ENCODE data around the gene AMOTL2.

The AMOTL2 gene

DNA sequence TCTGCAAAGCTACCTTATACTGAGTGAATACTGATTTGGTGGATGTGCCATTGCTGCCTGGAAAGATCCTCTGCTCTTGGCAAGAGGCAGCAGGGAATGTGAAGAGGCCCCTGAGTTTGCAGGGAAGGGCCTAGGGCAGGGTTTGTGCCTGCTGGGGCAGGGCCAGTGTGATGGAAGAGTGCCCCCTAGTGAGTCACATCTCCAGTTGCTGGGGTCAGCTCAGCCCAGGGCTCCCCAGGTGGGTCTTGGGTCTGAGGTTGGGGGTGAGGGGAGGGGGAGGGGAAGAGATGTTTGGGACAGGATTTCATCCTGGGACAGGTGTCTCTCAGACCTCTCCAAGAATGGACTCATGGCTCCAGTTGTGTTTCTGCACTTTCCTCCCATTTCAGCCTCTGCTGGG lies 4.1 kb upstream of the AMOTL2 start:
- no peak for DNase-seq

DNA sequence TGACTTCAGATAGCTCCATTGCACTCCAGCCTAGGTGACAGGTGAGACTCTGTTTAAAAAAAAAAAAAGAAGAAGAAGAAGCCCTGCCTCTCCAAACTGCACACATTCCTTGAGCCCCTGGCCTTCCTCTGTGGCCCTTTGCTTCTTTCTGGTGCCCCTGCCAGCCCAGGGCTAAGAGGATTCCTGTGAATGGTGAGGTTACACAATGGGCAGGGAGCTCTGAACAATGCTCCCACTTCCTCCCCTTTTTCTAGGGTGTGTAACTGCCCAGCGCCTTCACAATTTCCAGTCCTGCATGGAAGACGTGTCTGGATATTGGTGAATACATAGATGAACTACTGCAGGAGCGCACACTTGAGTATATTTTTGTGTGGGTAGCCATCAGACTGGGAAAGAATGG lies 3.6 kb upstream of the AMOTL2 start:
- no peak for DNase-seq

DNA sequence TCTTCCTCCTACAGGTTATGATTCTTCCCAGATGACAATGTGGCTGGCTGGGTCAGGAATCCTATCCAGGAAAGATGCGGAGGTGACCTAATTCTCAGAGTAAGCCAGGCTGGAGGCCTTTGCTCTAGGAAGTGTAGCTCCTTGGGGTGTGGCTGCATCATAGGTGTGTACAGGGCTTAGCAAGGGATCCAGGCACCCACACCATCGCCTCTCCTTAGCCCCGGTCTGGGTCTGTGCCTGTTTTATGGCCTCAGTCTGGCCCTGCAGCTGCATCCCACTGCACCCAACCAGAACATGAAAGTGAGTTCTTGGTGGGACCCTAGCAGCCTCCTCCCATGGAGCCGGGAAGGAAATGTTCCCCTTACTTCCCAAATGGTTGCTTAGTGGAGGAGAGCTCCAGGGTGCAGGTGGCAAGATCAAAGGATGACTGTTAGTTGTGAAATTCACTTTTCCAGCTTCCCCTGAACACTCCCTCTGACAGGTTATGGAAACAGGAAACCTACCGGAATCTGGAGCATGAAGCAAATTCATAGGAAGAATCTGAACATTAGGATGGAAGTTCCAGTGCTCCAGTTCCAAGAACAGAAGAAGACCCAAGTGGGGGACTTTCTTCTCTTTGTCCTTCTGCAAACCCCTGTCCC lies 2.7 kb upstream of the AMOTL2 start:
- DNase-seq, result no peak

DNA sequence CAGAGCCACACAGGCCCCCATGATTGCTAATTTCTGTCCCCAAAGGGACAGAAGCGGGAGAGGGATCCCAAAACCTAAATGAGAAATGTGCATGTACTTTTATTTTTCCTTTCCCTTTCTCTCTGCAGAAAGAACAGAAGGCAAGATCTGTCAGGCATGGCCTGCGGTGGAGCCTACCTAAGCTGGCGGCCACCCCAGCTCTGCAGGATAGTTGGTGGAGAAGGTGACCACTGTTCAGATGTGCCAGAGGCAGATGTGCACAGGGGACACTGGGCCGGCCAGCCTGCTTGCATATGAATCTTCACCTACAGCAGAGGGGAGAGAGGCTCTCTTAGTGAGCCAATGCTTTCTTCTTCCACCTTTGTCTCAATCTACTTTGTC lies 2.1 kb upstream of the AMOTL2 start:
- DNase-seq, result no peak

DNA sequence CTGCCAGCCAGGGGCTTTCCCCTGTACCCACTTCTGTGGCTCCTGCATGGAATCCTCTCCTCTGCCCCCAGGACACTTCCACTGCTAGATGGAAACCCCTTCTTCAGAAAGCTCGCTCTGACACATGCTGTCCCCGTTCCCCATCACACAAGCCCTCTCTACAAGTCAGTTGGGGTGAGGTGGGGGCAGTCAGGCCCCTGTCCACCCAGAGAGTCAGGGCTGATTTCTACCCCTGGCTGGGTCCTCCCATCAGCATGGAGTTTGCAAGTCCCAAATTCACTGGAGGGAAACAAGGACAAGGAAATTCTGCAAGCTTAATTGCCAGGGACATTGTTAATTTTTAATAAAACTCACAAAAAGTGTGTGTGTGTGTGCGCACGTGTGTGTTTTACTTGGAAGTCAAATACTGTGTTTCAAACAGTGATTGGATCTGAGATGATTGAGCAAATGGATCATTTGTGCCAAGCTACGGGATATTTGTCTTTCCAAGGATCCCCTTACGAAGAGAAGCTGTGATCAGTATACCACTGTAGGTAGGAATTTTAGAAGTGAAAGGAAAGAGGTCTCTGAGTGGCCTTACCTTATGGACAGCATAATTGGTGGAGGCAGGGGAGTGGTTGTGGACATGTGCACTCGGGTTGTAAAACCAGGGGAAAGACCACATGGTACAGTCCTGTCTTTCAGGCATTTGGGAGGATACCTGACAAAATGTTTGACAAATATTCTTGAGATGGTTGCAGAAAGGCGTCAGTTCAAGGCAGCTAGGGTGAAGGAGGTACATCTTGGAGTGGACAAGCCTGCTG lies 1.5 kb upstream of the AMOTL2 start:
- no peak for DNase-seq

DNA sequence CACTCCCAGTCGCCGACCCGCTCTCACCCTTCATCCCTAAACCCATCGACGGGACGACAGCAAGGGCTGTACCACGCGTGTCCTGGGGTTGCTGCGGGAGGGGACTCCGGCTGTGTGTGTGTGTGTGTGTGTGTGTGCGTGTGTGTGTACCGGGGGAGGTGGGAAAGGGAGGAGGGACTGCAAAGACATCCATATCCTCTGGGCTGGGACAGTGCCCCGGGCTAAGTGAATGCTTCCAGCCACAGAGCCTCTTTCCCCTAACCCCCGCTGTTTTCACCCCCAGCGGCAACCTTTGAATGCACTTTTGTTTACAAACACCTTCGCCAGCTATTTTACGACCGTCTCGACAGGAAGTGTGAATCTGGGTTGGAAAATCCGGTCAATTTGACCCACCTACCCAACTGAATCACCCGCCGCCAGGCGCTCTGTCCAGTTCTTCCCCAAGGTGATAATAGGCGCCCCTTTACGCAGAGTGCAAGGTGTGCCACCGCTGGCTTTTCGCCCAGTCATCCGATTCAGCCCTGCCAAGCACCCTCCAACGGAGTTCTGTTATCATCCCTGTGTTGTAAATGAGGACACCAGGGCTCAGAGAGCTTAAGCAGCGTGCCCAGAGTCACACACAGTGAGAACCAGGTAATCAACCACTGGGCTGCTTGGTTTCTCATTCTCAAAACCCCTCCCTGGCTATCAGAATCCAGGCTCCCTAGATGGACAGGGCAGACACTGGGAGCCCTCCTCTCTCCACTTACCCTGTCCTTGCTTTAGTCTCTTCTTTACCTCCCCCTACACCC lies 739 bp upstream of the AMOTL2 start:
- no peak for DNase-seq

DNA sequence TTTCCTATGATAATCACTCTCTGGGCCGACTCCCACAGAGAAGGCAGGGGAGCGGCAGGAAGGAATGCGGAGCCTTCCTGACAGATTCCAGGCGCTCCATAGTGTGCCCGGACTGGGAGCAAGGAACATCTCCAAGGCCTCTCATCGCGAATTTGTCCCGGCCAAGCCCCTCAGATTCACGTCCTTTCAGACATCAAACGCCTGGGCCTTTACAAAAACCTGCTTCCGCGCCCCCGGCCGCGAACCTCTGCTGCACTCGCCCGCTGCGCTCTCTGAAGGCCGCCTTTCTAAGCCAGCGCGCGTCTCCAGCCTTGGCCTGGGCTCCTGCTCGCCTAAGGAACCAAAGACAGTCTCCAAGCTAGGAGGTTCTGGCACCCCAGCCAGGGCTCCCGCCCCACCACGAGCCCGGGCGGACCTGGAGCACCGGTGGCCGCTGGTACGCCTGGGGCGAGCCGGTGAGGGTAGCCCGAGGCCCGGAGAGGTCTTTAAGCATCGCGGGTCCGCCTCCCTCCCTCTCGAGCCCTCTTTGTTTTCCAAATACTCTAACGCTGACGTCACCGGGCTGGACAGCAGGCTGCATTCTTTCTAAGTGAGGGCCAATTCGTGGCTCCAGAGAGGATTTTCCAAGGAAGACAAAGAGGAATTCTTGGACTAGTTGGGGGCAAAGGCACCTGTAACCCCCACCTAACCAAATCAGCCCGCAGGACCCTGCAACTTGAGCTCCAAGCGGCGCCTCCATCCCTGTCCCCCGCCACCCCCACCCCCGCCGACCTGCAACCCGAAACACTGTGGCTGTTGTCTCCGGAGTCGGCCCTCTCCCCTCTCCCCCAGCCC lies 759 bp downstream of the AMOTL2 start:
- peak; percentile 5 to 63 for DNase-seq

DNA sequence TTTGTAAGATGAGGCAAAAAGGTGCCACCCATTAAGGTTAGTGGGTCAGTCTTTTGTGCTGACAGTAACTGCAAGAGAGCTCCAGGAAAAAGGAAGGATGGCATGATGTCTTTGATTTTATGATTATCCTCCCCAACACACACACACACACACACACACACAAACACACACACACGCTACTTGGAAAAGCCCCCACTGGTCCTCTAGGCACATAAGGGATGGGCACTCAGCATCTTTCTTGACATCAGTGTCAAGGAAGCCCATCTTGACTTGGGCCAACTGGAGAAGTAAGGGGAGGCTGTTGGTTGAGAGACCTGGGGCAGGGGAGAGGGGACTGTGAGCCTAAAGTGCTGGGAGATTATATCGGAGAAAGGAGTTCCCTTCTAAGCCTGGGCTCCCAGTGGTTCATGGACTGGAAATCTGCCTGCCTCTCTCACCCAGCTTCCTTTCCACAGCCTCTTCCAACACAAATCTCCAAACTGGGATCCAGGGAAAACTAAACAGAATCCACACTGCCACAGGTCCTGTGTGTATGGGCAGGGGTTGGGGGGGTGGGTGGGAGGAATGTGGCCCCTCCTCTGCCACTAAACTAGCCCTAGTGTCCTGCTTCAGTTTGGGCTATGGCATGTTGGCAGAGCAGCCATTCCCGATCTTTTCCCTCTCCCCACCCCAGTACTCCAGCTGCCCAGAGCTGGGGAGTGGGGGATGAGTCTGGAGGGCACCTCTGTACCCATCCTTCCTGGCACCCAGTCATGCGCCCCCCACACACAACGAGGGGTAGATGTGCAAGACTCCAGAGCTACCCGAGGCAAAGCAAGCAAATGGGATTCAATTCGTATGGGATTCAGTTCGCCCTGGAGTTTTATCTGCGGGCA lies 1.6 kb downstream of the AMOTL2 start:
- no peak for DNase-seq

DNA sequence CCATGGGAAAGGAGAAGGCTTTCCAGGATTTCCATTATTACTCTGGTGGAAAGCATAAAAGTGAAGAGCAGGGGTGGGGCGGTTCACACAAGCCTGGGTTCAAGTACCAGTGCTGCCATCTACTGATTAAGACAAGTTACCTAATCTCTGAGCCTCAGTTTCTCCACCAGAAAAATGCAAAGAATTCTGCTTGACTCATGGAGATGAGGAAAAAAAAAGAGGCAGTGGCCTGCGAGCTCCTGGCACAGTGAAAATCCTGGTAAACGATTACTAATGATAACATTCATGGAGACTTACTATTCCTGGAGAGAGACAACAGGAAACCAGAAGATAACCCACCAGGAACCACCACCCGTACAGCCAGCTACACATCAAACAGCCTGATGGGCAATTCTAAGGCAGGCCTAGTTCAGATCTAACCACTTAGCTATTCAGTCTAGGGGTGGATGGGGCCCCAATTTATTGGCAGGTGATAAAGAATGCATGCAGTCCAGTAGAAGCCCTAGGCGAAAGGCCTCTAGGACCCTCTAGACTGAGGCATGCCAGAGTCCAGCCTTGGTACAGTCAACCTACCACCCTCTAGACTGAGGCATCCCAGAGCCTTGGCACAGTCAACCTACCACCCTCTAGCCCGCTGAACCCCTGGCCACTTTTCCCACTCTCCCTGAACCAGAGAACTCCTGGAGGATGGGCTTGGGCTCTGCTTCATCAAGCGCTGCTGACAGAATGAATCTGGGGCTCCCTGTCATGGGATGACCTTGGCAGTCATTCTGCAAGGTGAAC lies 2.5 kb downstream of the AMOTL2 start:
- DNase-seq, result no peak

DNA sequence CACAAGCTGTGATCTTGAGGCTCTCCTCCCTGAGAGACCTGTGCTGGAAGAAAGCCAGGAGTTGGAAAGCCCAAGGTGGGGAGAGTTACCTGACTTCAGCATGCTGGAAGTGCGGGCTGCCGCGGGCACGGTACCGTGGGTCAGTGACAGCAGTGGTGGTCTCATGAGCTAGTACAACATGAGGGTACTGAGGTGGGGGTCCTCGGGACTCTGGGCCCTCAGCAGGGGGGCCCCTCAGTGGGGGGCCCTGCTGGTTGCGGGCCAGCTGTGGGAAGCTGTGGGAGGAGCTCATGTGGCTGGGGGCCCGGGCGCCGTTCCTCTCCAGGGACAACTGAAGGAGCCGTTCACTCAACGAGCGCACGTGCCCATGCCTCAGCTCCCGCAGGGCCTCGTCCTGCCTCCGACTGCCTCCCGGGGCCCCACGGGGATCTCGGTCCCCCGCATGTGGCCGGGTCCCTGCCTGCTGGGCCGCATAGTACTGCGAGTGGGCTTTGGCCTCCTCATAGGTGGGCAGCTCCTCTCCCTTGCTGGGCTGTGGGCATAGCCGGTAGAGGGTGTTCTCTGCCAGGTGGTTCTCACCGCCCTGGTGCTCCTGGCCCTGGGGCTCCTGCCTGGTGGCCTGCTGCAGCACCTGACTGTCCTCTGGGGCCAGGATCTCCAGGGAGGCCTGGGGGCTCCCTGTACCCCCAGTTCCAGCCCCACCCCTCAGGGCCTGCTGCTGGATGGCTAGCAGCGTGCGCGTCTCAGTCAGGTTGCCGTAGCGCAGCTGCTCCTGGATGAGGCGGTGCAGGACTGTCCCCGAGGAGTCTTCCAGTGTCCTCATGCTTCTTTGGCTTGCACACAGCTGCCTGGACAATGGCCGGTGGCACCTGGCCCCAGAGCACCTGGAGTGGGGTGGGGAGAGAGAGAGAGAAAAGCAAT lies 3.4 kb downstream of the AMOTL2 start:
- no peak for DNase-seq

DNA sequence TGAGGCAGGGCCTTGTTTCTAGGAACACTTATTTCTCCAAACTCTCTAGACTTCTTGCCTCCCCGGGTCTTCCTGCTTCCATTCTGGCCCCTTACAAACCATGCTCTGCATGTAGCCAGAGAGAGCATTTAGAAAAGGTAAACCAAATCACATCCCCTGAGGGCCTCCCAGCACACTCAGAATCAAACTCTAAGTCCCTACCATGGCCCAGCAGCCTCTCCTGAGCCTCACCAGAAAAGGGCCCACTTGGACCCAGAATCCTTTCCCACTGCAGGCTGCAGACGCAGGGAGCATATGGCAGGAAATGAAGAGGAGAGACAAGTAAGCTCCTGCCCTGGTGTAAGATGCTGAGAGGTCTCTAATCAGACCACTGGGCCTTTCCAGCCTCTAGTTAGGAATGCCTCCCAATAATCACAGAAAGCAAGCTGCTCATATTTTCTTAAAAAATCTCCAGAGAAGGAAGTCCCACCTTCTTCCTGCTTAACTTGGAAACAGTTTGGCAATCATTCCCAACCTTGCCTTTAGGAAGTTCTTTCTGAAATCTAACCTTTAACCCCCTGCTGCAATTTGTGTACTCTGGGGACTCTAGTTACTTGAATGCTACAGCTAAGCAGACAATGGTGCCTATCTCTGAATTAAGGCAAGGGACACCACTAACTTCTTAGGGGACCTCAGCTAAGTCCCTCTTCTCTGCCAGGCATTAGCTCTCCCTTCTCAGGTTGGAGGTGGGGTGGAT lies 4.2 kb downstream of the AMOTL2 start:
- no peak for DNase-seq

DNA sequence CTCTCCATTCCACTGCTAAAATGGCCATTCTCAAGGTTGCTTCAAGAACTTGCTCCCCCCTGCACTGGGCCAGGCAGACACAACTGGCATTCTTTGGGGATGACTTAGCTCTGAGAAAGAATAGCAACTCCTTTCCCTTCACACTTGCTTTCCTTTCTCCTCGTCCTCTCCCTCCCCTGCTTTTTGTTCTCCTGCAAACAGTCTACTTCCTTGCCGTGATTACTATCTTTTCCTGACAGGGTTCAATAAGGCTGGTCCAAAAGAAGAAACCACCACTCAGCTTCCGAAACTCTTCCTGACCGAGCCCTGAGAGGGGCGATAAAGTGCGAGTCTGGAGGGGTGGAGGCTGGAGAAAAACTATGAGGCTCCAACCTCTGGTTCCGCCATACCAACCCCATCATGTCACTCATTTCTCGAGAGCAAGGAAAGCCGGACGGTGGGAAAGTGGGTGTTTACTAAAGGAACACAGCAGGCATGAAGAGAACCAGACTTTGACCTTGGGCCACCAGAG lies 5.0 kb downstream of the AMOTL2 start:
- DNase-seq, result no peak

DNA sequence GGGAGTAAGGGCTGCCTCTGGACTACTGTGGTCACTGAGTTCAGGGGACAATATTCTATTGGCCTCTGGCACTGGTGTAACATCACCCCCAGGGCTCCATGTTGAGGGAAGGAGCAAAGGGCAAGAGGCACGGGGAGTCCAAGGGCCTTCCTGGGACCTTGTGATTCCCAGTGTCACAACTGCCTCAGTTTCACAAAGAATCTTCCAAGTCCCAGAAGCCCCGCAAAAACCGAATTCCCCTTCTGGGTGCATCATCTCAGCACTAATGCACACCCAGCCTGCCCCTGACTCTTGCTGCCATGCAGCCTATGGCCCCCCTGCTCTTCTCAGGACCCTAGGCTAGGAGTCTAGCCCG lies 5.5 kb downstream of the AMOTL2 start:
- DNase-seq, result no peak

DNA sequence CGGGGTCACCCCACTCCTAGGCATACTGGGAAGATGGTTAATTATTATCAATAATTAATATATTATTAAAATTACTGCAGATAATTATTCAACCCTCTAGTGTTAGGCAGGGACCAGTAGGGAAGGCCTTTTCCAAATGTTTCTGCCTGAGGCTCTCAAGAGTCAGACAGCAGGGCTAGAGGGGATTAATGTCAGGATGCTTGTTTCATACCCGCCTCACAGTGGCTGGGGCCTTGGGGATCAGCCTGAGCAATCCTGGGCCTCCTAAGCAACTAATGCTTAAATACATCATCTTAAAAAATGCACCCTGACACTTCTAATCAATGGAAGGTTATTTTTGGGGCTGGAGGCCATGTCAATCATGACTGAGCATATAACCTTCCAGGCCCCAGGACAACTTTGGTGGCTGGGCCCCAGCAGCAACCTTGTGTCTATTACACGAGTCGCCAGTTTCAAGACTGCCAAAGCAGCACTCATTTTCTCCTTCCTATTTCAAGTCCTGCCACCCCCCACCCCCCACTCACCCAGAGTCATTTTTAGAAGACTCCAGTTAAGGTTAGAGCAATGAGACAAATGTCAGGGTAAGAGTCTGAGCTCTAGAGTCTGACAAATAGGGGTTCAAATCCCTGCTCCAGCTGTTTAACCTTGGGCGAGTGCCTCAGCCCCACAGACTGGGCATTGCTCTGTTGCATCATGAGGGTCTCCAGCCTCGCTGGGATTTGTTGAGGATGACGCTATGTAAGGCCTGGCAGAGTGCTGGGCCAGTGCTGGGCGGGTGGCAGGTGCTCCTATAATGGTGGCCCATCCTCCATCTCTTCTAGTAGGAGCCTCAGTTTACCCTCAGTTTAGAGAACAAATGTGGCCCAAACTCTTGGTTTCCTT lies 6.1 kb downstream of the AMOTL2 start:
- DNase-seq, result no peak

DNA sequence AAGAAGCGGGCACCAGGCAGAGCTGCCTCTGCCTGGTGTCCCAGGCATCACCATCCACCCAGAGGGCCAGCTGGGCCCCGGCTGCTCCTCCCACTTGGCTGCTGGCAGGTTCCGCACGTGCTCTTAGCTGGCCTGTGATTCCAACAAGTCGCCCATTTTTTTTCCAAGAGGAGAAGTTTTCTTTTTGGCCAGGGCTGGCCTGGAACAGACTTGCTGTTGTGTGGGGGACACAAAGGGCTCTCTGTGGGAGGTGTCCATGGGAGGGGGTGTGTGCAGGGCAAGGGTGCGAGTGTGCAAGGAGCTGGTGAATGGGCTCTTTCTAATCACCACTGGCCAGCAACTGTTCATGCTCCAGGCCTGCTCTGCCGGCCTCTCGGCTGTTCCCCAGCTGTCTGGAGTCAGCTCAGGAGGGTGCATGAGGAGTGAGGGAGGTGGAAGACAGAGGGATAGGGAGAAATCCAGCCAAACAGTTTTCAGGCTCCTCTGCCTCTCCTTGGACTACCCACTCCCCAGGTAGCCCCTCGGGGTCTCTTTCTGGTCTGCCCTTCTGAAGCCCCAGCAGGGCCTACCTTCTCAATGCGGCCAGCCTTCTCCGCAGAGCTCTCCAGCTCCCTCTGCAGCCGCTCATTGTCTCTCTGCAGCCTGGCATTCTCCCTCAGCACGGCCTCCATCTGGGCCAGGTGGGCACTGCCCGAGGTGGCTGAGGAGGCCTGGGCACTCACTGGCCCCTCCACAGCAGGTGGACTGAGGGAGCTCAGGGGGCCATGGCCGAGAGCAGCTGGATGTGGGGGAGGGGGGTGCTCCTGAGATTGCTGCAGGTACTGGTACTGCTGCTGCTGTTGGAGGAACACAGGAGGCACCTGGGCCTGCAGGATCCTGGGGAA lies 7.1 kb downstream of the AMOTL2 start:
- DNase-seq, result no peak

DNA sequence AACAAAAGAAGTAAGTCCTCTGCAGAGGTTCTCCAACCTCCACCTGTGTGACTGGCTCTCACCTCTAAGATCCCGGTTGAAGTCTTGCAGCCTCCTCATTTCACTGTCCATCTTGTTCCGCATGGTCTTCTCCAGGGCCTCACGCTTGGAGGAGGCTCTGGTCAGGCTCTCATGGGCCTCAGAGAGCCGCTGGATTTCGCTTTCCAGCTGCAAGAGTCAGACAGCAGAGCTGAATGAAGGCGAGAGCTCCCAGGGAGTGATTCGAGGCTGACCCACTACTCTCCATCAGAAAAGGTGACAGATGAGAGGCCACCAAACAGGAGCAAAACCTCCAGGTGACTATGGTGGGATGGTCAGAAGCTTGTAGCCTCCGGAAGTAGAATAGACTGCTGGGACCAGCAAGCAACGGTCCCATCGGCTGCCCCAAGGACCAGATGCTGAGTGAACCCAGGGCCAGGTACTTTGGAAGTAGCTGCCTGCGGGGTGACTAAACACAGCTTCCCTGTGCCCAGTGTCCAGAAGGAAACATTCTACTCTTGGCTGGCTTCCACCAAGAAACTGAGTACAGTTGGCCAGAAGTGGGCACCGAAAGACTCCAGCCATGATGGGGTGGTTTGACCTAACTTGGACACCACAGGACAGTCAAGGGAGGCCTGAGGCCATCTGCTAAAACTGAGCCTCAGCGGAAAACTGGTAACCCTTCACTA lies 7.9 kb downstream of the AMOTL2 start:
- no peak for DNase-seq

DNA sequence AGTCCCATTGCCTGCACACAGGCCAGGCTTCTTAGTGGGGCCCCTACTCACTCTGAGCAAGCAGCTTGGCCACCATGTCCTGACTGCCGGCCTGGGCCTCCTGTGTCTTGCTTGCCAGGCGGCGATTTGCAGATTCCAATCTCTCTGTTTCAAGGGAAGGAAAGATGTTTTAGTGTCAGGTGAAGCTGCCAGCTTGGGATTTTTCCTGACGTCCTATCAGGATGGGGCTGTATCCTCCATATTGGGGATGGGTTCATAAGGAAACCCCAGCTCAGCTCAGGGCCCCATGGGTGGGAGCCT lies 8.5 kb downstream of the AMOTL2 start:
- no peak for DNase-seq

Measured in cerebellar nuclear complex (tissue), 1 donor.